DND-41 (cell line): ENCODE measurements around the gene SPECC1.

Source experiments
- EZH2 ChIP-seq: IDR thresholded peaks from 3 replicates; pipeline ENCODE4 v1.6.1; 2012; ENCODE audit warnings: borderline replicate concordance, low read depth, mild to moderate bottlenecking, moderate library complexity, low read length, inconsistent platforms; ENCODE audit not compliant: severe bottlenecking
- TF ChIP-seq, protein P1 (sequence below): IDR thresholded peaks from 2 replicates; pipeline ENCODE4 v1.5.1; 2012; ENCODE audit warnings: borderline replicate concordance, low read length, moderate library complexity, mild to moderate bottlenecking; ENCODE audit not compliant: poor library complexity, severe bottlenecking; ENCODE audit errors: extremely low read depth

DNA sequence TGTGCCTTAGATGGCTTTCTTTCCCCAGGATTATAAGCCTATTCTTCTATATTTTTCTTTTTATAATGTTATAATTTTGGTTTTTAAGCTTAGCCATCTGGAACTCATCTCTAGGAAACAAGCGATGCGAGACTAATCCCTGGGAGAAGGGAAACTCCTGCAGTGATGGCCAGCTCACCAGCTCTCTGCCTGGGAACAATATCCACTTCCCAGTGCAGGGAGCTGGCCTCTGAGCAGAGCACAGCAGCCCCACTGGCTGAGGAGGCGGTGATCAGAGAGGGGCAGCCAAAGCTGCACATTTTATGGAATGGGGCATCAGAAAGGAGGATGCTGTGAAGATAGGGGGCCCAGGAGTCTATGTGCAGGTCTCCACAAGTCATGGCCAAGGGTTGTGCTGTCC is 274.9 kb downstream of the SPECC1 start:
- TF ChIP-seq, protein P1, sequence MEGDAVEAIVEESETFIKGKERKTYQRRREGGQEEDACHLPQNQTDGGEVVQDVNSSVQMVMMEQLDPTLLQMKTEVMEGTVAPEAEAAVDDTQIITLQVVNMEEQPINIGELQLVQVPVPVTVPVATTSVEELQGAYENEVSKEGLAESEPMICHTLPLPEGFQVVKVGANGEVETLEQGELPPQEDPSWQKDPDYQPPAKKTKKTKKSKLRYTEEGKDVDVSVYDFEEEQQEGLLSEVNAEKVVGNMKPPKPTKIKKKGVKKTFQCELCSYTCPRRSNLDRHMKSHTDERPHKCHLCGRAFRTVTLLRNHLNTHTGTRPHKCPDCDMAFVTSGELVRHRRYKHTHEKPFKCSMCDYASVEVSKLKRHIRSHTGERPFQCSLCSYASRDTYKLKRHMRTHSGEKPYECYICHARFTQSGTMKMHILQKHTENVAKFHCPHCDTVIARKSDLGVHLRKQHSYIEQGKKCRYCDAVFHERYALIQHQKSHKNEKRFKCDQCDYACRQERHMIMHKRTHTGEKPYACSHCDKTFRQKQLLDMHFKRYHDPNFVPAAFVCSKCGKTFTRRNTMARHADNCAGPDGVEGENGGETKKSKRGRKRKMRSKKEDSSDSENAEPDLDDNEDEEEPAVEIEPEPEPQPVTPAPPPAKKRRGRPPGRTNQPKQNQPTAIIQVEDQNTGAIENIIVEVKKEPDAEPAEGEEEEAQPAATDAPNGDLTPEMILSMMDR = no peak
- TF ChIP-seq EZH2 = no peak
